GM19351 (cell line): ENCODE data around the gene TEX9.
"Not testable (repeated sequence)": the region's sequence is repeated elsewhere in the genome, so short reads cannot be mapped to it uniquely, and the experiment has no call there.

Source experiments
- ATAC-seq: cut with Tn5 transposase; IDR thresholded peaks from one replicate; pipeline ENCODE4 v1.9.1; 2021; ENCODE audit warnings: mild to moderate bottlenecking, moderate library complexity; ENCODE audit not compliant: unreplicated experiment

Gene TEX9

GRCh38 chr15:56365075-56365711 lies at the start of gene TEX9:
TSS of gene TEX9 (plus strand) at chr15:56365426. CDS start at chr15:56365451, 25 bp downstream.
- ATAC-seq: peak; percentile 89

- not testable (repeated sequence) for ATAC-seq
Observed at GRCh38 chr15:56316561-56316960, 48.7 kb upstream of the TEX9 start.

GRCh38 chr15:56320316-56320715 lies 44.9 kb upstream of the TEX9 start:
- ATAC-seq: no peak

DNA sequence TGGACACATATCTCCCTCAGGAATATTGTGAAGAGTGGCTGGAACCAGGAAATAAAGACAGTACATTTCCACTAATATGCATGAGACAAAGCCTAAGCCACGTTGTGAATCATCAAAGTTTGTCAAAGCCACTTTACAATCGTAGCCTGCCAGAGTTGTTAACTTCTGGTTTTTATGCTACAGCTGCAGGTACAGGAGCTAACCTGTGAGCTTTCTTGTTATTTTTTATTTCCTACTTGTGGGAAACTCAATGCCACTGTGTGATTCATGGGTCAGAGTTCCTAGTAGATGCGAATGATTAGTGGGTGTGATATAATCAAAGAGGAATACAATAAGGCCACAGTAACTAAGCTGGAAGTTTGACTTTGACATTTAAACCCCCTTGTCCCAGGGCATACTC lies 44.4 kb upstream of the TEX9 start:
- ATAC-seq: no peak

DNA sequence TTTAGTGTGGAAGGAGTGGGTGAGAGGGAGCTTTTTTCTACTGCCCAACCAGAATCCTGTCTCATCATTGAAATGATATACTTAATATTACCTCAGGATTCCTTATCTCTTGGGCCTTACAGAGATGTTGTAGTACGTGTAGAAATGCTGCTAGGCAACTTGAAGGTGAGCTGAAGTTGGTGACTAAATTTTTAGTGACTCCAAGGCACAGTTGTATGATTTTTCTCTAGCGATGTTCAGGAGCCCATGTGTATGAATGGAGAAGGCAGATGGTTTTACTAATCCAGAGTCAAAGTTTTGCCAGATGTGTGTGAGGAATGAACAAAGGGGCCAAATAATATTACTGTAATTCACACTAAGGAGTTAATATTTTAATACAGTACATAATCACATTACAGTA lies 42.8 kb upstream of the TEX9 start:
- no peak for ATAC-seq

- ATAC-seq: no peak
Observed at GRCh38 chr15:56323435-56323834, 41.8 kb upstream of the TEX9 start.

DNA sequence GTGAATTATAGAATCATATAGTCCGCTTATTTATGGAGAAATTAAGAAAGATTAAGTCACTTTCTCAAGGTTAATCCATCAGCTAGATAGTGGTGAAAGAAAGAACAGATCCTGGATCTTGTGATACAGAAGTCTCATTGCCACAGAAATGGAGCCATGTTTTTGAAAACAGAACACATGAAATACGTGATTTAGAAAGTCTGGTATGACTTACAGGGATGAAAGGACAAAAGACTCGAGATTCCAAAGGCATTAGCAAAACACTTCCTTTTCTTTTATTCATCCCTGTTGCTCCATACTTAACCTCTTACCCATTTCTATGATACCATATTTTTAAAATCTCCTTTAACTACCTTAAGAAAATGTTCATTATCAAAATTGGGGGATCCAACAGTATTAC lies 40.0 kb upstream of the TEX9 start:
- ATAC-seq: no peak

GRCh38 chr15:56327721-56328502 lies 37.3 kb upstream of the TEX9 start:
- no peak for ATAC-seq

GRCh38 chr15:56337084-56337725 lies 28.0 kb upstream of the TEX9 start:
- ATAC-seq: no peak

DNA sequence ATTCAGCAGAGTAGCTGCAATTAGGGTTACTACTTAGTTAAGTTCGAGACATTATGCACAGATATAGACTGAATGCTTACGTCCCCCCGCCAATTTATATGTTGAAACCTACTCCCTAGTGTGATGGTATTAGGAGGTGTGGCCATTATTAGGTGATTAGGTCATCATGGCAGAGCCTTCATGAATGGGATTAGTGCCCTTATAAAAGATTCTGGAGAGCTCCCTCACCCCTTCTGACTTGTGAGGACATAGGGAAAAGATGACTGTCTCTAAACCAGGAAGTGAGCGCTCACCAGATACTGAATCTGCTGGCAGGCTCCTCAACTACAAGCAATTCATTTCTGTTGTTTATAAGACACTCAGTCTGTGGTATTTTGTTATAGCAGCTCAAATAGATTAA lies 25.6 kb upstream of the TEX9 start:
- ATAC-seq: no peak

- ATAC-seq: no peak
Observed at GRCh38 chr15:56341201-56341600, 24.0 kb upstream of the TEX9 start.

DNA sequence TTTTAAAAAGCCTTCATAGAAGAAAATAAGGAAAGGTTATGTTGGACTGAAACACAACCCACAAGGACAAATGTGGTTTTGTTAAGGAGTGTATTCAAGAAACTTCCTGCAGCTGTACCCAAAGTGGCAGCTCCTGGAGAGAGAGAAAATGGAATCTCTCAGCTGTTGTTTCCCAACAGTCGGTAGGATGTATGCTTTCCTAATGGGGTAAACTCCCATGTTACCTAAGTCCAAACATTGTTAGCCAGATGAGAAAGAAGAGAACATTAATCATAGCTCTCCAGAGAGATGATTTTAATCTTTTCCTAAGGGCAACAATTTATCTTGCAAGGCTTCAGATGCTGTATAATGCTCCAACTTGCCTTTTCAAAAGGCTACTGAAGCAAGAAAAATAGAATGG lies 22.6 kb upstream of the TEX9 start:
- ATAC-seq: no peak

DNA sequence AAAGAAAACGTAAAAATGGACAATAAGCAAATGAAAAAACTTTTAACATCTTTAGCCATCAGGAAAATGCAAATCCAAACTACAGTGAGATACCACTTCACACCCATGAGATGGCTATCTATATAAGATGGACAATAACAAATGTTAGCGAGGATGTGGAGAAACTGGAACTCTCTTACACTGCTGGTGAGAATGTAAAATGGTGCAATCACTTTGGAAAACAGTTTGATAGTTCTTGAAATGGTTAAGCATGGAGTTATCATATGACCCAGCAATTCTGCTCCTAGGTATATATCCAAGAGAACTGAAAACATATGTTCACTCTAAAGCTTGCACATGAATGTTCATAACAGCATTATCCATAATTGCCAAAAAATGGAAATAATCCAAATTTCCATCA lies 21.3 kb upstream of the TEX9 start:
- ATAC-seq: no peak

DNA sequence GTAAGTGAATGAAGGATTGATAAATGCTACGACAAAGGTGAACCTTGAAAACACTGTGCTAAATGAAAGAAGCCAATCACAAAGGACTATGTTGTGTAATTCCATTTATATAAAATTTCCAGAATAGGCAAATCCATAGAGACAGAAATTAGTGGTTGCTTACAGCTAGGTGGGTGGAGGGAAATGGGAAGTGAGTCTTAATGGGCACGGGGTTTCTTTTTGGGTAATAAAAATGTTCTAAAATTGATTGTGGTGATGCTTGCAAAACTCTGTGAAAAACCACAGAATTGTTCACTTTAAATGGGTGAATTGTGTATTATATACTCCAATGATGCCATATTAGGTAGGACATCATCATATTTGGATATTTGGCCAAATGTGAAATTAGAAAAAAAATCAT lies 20.9 kb upstream of the TEX9 start:
- no peak for ATAC-seq

GRCh38 chr15:56346414-56346813 lies 18.8 kb upstream of the TEX9 start:
- no peak for ATAC-seq

- no peak for ATAC-seq
Observed at GRCh38 chr15:56349554-56349953, 15.7 kb upstream of the TEX9 start.

GRCh38 chr15:56351353-56351752 lies 13.9 kb upstream of the TEX9 start:
- no peak for ATAC-seq

GRCh38 chr15:56351957-56352506 lies 13.2 kb upstream of the TEX9 start:
- no peak for ATAC-seq

DNA sequence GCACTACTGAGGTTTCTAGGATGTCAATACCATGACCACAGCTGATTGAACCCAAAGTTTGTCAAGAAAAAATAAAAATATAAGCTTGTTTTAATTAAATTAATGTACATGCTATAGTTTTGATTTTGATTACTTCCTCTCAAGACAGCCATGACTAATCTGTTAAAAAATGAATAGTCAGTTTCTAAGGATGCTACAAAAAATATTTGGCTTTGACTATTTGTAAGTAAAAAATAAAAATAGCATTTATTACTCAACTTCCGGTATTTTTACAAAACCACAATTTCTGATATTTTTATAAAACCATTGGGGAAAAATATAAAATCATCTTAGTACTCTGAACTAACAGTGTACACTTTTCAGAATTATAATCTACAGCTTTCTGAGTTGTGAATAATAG lies 12.1 kb upstream of the TEX9 start:
- ATAC-seq: no peak

DNA sequence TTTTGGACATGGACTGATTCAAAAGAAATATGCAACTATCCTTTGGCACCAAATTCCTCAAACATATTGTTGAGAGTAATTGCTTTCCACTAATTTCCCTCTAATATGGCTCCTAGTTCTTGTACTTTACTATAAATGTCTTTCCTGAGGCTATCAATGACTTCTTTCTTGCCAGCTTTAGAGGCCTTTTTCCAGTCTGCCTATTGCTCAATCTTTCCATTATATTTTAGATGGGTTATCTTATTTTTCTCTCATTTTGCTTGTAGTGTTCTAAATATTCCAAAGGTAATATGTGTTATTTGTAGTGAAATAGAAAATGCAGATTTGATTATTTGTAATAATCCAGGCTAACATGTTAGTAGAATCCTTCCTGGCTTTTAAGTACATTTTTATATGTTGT lies 11.5 kb upstream of the TEX9 start:
- ATAC-seq: no peak

DNA sequence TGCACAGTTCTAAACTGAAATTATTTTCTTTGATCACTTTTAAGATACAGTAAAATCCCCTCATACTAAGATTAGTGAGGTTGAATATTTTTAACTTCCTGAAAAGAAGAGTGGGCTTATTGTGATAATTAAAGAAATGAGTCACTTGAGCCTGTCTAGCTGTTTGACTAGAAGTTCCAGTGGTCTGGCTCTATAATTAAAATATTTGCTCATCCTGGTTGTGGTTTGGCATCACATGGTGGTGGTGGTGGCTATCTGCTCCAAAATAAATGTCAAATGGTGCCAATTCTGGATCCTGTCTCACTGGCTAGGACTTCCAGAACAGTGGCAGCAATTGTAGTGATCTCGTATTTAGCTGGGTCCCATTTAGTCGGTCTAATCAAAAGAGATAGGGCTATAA lies 8.6 kb upstream of the TEX9 start:
- peak; percentile 80 for ATAC-seq

GRCh38 chr15:56358604-56359003 lies 6.6 kb upstream of the TEX9 start:
- no peak for ATAC-seq
